Keratinocyte (primary cell): ENCODE data around the gene IVNS1ABP. TPM values are rescaled to one million over a fixed set of nuclear protein-coding genes. Genes with fewer than 3 reads are reported as not detected.

ENCODE experiments used
- DNase-seq: peaks from one replicate; pipeline ENCODE4 v3.0.0-alpha.2; 2011; ENCODE audit warnings: low read depth, missing footprints, low spot score
- FAIRE-seq: peaks from 2 replicates; lab custom pipeline; 2011; peaks lifted over from hg19 to GRCh38; lab: Jason Lieb, UNC
- H2AFZ ChIP-seq: 2 replicates; pipeline ENCODE4 v1.6.0; 2012; ENCODE audit warnings: low read length, control low read depth, inconsistent platforms; ENCODE audit not compliant: control insufficient read depth
- H3K27ac ChIP-seq: 2 replicates; pipeline ENCODE4 v1.5.1; 2011; ENCODE audit warnings: low read length; ENCODE audit not compliant: control insufficient read depth, insufficient read depth
- H3K27me3 ChIP-seq: 3 replicates; pipeline ENCODE4 v1.6.0; 2011; ENCODE audit warnings: low read length; ENCODE audit not compliant: control insufficient read depth, insufficient read depth; ENCODE audit errors: extremely low read depth
- H3K36me3 ChIP-seq, 2 experiments: 2 replicates in 1 of 2; 3 replicates in 1 of 2; pipeline ENCODE4 v1.5.1; 2011; ENCODE audit warnings: low read length in 2 of 2, mild to moderate bottlenecking in 1 of 2; ENCODE audit not compliant: control insufficient read depth in 2 of 2, insufficient read depth in 2 of 2; ENCODE audit errors: extremely low read depth in 1 of 2
- H3K4me1 ChIP-seq: 3 replicates; pipeline ENCODE4 v1.5.1; 2011; ENCODE audit warnings: low read length; ENCODE audit not compliant: control insufficient read depth, insufficient read depth; ENCODE audit errors: extremely low read depth
- H3K4me2 ChIP-seq: 3 replicates; pipeline ENCODE4 v1.6.0; 2011; ENCODE audit warnings: low read depth, low read length; ENCODE audit not compliant: control insufficient read depth, insufficient read depth; ENCODE audit errors: extremely low read depth
- H3K4me3 ChIP-seq, 3 experiments: fragments of 200-600 bp in 1 of 3; sonication (generic) in 1 of 3; 2 replicates in 2 of 3; 3 replicates in 1 of 3; pipeline ENCODE4 v1.5.1; 2011 to 2016; ENCODE audit warnings: low read length in 3 of 3, mild to moderate bottlenecking in 3 of 3, control low read depth in 2 of 3, inconsistent platforms in 1 of 3, low read depth in 1 of 3, mixed read lengths in 1 of 3, mixed run types in 1 of 3, moderate library complexity in 1 of 3; ENCODE audit not compliant: control insufficient read depth in 2 of 3, insufficient read depth in 2 of 3; ENCODE audit errors: extremely low read depth in 1 of 3
- H3K79me2 ChIP-seq: 2 replicates; pipeline ENCODE4 v1.6.0; 2012; ENCODE audit warnings: low read length; ENCODE audit not compliant: control insufficient read depth, insufficient read depth
- H3K9ac ChIP-seq: 3 replicates; pipeline ENCODE4 v1.6.0; 2011; ENCODE audit warnings: low read length; ENCODE audit not compliant: control insufficient read depth, insufficient read depth; ENCODE audit errors: extremely low read depth
- H3K9me1 ChIP-seq: 3 replicates; pipeline ENCODE4 v1.6.0; 2011; ENCODE audit warnings: low read length; ENCODE audit not compliant: control insufficient read depth, insufficient read depth; ENCODE audit errors: extremely low read depth
- H3K9me3 ChIP-seq: 2 replicates; pipeline ENCODE4 v1.5.1; 2012; ENCODE audit warnings: low read depth, low read length; ENCODE audit not compliant: control insufficient read depth
- H4K20me1 ChIP-seq: 3 replicates; pipeline ENCODE4 v1.6.0; 2011; ENCODE audit warnings: low read length; ENCODE audit not compliant: control insufficient read depth, insufficient read depth; ENCODE audit errors: extremely low read depth
- CTCF ChIP-seq, 3 experiments: IDR thresholded peaks in 1 of 3; conservative IDR thresholded peaks in 1 of 3; optimal IDR thresholded peaks in 1 of 3; 2 replicates in 2 of 3; 3 replicates in 1 of 3; pipeline versions ENCODE3 to v1.5.1; 2011; ENCODE audit warnings: low read length in 3 of 3, mild to moderate bottlenecking in 3 of 3, moderate library complexity in 2 of 3, control low read depth in 1 of 3, inconsistent platforms in 1 of 3; ENCODE audit not compliant: insufficient read depth in 2 of 3; ENCODE audit errors: extremely low read depth in 1 of 3
- EZH2 ChIP-seq: IDR thresholded peaks from one replicate; pipeline ENCODE4 v1.6.1; 2012; ENCODE audit warnings: inconsistent platforms, mild to moderate bottlenecking, low read length, moderate library complexity
- dilution Hi-C: fragments of 300-500 bp; cut with MboI; formaldehyde crosslinking; loops from one replicate; pipeline ENCODE4 v1.7.0; 2020; ENCODE audit warnings: low sequenced_read_pairs; ENCODE audit not compliant: extremely low pct_ligation_motif_present
- polyA plus RNA-seq, 5 experiments: library from polyadenylated mRNA; depleted of rRNA in 3 of 5; stranded (reverse) in 3 of 5; stranded (forward) in 1 of 5; unstranded in 1 of 5; fragments of >200 nt; gene quantifications; 1 replicate in 1 of 5; 2 replicates in 3 of 5; 3 replicates in 1 of 5; pipeline versions ENCODE4 v1.2.1 to v1.2.3, GENCODE V29; 2011 to 2012; ENCODE audit warnings: missing spikeins in 2 of 5, low read depth in 1 of 5, low replicate concordance in 1 of 5

Gene IVNS1ABP
- polyA plus RNA-seq, 1 donor (not counting 4 experiments of a cell fraction or from before 2014, with no cell fraction given), result 162 TPM

DNA sequence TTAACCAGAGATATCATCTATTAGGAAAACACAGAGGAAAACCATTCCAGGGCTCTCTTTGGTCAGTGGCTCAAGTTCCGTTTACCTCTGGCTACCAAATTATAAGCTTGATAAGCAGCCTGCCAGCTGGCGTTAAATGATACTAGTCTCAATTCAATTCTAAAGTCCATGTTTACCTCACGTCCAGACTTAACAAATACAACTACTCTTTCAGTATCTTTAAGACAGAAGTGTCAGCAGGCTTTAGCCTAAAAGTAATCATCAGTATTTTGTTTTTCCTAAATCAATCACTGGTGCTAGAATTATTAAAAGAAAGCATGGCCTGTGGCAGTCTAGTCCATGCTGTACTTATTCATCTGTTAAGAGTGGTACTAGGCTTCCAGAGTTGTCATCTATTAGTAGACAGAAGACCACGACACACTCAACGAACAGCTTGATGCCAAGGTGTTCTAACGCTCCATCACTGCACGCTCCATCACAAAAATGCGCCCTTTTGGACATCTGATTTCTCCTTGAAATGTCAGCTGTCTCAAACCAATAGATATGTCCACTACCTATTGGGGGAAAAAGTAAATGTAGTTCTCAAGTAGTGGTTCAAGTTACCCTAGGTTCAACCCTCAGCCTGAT, 1.5 kb downstream of the IVNS1ABP start:
- Histone ChIP-seq H3K4me3 (peak overlapping the region; percentile 85 to 96 (median 93)), H3K79me2 (peaks cover 65% of the 10 kb centered on the region), H4K20me1 (peaks cover 25% of the 10 kb centered on the region), H3K27ac (peak overlapping the region; percentile 95), H2AFZ (no peak overlapping the region), H3K4me1 (peaks cover 39% of the 10 kb centered on the region), H3K27me3 (no peaks in the 10 kb centered on the region), H3K36me3 (peaks cover 1 to 4% of the 10 kb centered on the region in 2 experiments), H3K4me2 (peak overlapping the region; percentile 91), H3K9ac (peak overlapping the region; percentile 97), H3K9me3 (no peaks in the 10 kb centered on the region), H3K9me1 (no peaks in the 10 kb centered on the region)
- dilution Hi-C loops, result no loop called here
- no peak for DNase-seq
- FAIRE-seq, result no peak
- TF ChIP-seq EZH2 (no peak), CTCF (optimal IDR thresholded peaks at IDR 0.05 in 1 of 3, IDR thresholded peaks at IDR 0.05 in 1 of 3, conservative IDR thresholded peaks at IDR 0.05 in 1 of 3; ENCODE audit: extremely low read depth in 1 of 3, insufficient read depth in 2 of 3, low read length in 3 of 3) (no peak)

DNA sequence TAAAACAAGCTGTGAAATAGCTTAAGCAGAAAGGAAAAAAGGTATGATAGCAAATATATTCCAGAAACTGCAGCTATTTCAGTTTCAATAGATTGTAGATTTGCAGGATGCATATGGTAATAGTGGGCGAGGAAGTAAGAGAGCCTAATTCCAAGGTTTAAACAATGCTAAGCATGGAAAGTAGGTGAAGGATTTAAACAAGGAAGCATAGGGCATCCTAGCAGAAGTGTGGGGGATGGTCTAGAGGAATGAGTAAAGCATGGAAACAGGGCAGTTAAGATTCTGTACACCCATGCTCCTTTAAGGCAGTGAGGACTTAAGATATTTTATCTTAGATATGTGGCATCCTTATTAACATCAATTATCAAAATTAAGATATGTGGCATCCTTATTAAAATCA, 2.6 kb downstream of the IVNS1ABP start:
- peaks cover 75% of the 10 kb centered on the region for H3K79me2 ChIP-seq
- peak overlapping the region; percentile 91 for H3K4me2 ChIP-seq
- peak overlapping the region; percentile 32 for H3K27ac ChIP-seq
- peak overlapping the region; percentile 85 to 96 (median 93) for H3K4me3 ChIP-seq
- no peak for TF ChIP-seq EZH2
- TF ChIP-seq CTCF (optimal IDR thresholded peaks at IDR 0.05 in 1 of 3, IDR thresholded peaks at IDR 0.05 in 1 of 3, conservative IDR thresholded peaks at IDR 0.05 in 1 of 3; ENCODE audit: extremely low read depth in 1 of 3, insufficient read depth in 2 of 3, low read length in 3 of 3), result no peak
- H3K27me3 ChIP-seq, result no peaks in the 10 kb centered on the region
- H3K9ac ChIP-seq, result peak overlapping the region; percentile 97
- H2AFZ ChIP-seq, result no peak overlapping the region
- peaks cover 4 to 6% of the 10 kb centered on the region in 2 experiments for H3K36me3 ChIP-seq
- no peaks in the 10 kb centered on the region for H3K9me1 ChIP-seq
- H3K4me1 ChIP-seq, result peaks cover 39% of the 10 kb centered on the region
- DNase-seq, result no peak
- FAIRE-seq, result peak; percentile 56
- peaks cover 25% of the 10 kb centered on the region for H4K20me1 ChIP-seq
- H3K9me3 ChIP-seq, result no peaks in the 10 kb centered on the region
- dilution Hi-C loops, result no loop called here
